GM18951 (cell line): ENCODE results near the gene KIF18B.

Experiments
- POLR2A ChIP-seq: IDR thresholded peaks from 4 replicates; pipeline ENCODE4 v1.6.1; 2011; ENCODE audit warnings: mild to moderate bottlenecking; ENCODE audit not compliant: insufficient read length, insufficient read depth; ENCODE audit errors: extremely low read depth
- in situ Hi-C: fragments of 300-500 bp; cut with MboI; formaldehyde crosslinking; loops from one replicate; pipeline ENCODE4 v1.12.0; 2022; ENCODE audit warnings: low sequenced_read_pairs, mixed read lengths, inconsistent platforms; ENCODE audit not compliant: unreplicated experiment

The KIF18B gene

DNA sequence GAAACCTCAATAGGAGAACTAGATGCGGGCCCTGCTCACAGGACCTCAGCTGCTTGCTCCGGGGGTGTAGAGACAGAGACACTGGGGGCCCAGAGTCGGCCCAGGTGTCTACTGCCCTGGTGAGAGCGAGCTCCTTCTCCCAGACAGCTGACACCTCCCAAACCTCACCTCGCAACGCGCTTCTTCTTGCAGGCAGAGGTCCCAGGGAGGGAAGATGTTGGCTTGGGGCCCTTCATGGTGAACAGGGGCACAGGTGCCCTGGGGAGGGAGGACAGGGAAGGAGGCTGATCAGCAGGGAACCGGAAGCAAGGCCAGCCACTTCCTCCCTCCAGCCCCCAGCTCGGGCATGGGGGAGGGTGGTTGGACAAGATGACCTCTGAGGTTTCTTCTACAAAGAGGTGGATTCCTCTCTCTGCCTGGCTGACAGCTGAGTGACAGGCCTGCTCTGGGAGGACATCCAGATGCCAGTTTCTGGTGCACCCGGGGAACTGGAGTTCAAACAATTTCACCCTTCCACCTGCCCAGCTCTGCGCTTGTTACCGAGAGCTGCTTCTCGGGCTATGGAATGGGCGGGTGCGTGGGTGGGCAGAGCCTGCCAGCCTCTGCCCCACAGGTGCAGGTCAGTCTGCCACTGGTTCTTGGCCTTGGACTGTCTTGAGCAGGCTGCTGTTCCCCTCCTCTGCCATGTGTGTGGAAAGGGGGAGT, 20.6 kb downstream of the KIF18B start:
- TF ChIP-seq POLR2A = no peak
- in situ Hi-C loops = loop anchor here (10.0 kb wide), 2 partner anchors 88 to 168 kb away; no protein-coding TSS in a partner anchor

DNA sequence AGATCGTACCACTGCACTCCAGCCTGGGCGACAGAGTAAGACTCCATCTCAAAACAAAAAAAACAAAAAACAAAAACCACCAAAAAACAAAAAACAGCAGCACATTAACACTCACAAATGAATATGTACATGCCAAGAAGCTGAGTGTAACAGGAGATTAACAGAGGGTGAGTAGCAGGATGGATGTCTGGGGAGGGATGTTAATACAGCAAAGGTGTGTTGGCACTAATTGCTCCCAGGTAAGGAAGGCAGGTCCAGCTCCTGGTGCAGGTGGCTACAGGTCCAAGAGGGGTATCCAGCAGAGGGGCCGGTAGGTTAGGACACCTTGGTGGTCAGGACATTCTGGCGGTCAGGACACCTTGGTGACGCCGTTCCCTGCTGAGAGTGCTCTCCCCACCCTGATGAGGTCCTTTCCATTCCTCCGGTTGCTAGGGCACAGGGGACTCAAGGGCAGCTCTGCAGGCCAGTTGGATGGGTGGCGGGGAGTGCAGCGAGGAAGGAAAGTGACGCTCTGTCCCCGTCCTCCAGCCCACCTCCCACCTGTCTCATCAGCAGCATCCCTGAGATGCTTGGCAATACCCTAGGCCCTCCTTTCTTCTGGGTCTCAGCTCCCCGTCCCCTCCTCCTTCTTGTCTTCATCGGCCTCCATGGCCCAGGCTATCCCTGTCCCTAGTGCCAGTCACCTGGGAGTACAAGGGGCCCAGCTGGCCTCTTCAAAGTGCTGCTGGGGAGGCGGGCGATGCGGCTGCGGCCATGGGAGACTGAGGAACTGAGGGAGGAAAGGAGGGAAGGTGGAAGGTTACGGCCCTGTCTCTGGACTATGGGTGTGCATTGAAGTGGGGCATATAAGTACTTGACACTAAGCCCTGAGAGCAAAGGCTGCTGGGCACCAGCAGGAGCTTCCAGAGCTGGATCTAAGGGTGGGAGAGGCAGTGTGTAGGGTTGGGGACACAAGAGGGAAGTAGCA, 21.6 kb downstream of the KIF18B start:
- in situ Hi-C loops = loop anchor here (10.0 kb wide), 2 partner anchors 89 to 169 kb away; no protein-coding TSS in a partner anchor
- no peak for TF ChIP-seq POLR2A

DNA sequence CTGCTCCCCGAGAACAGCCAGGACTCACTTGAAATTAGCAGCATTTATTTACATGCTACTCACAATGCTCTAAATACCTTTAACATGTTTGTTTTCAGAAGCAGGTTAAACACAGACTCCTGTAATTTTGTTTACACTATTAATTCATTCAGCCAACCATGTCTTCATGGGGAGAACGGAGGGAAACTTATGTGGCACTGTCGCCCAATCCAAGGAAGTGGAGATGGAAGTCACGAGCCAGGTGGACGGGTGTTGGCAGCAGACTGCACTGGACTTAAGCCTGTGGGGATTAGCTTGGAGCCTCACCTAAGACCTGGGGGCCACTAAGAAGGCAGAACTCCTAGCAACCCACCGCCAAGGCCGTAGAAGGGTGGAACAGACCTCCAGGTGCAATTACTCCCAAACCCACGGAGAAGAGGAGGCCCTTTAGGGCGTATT, 23.4 kb downstream of the KIF18B start:
- in situ Hi-C loops = loop anchor here (10.0 kb wide), 2 partner anchors 91 to 171 kb away; no protein-coding TSS in a partner anchor
- TF ChIP-seq POLR2A = peak; percentile 16

DNA sequence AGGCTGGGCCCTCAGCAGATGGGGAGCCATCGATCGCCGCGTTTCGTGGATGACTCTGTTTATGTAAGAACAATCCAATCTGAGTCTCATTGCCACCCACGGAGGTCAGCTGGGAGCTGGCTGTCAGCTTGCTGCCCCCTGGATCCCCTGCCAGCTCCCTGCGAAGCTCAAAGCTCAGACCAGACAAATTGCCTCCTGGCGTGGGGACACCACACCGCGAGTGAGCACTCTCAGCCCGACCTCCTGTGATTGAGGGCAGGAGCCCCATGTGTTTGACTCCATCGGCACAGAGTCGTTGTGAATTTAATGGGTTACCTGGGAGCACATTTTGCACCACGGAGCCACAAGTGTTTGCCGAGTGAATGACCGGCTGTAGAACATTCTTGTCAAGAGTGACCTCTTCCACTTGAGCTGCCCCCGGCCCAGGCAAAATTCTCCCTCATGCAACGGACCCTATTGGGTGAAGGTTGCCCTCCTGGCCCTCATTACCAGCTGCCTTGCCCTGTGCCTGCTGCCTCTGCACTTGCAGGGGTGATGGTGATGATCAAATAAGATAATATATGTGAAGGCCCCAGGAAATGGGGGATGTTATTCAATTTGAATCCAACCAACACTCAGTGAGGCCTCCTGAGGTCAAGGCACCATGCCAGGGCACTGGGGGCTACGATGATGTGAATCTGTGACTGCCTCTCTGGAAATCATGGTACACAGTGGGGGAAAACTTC, 24.7 kb downstream of the KIF18B start:
- TF ChIP-seq POLR2A = no peak
- in situ Hi-C loops = loop anchor here (10.0 kb wide), 2 partner anchors 92 to 172 kb away; no protein-coding TSS in a partner anchor

DNA sequence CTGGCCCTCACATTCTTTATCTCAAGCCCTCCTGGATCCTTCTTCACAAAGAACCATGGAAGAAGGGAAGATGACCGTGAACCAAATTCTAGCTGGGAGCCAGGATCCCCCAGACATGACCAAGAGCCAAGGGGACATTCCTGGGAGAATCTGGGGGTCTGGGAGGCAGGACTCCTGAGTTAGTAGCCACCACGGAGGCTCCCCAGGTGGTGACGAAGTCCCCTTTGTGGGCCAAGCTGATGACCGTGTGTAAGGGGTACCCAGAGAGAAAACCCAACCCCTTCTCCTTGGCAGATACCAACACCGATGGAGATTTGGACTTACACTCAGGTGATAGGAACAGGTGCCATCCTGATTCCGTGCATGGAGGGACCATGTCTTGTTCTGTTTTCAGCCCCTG, 25.4 kb downstream of the KIF18B start:
- in situ Hi-C loops = loop anchor here (10.0 kb wide), 2 partner anchors 93 to 173 kb away; no protein-coding TSS in a partner anchor
- no peak for TF ChIP-seq POLR2A

DNA sequence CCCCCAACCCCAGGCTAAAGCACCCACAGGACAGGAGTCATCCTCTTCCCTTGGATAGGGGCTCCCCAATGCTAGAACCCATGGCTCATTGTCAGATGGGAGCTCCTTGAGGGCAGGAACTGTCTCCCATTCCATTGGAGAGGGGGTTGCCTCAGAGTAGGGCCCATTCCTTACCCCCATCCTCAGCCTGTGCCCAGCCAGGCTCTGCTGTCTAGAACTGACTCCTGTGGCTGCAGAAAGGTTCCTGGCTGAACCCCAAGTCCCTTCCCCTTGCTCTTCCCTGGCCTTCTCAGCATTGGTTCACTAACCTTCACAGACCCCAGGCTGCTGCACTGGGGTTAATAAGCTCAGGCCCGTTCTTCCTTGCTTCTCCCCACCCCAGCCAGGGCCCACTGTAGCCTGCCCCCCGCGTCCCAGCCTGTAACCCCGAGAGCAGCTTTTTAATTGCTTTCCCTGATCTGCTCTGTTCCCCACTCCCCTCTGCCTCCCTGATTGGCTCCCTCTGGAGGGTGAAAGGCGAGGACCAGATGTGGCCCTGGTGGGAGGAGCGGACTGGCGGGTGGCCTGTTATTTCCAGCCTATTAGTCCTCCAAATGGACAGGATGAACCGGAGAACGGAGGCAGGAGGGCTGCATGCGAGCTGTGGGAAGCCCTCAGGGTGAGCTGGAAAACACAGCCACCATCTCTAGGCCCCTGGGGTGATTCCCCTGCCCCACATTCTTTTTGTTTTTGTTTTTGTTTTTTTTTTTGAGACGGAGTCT, 26.3 kb downstream of the KIF18B start:
- in situ Hi-C loops = loop anchor here (10.0 kb wide), 2 partner anchors 93 to 173 kb away; no protein-coding TSS in a partner anchor

DNA sequence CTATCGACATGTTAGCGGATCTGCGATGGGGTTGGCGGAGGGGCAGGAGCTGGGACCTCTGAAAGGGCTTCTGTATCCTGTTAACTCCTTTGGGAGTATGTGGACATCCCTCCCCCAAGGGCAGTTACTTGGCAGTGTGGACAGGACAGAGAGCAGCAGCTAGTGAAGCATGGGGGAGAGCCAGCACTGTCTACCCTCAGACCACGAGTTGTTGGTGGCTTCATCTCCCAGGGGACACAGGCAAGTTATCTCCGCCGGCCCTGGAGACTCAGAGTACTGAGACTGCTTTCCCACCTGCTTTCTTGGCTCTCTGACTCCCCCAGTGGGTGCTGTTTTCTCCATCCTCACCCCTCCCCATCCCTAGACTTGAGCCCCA, 27.0 kb downstream of the KIF18B start:
- no peak for TF ChIP-seq POLR2A
- in situ Hi-C loops = loop anchor here (10.0 kb wide), 2 partner anchors 94 to 174 kb away; no protein-coding TSS in a partner anchor

More for the DNA sequence above, 26.3 kb downstream of the KIF18B start:
- no peak for TF ChIP-seq POLR2A

DNA sequence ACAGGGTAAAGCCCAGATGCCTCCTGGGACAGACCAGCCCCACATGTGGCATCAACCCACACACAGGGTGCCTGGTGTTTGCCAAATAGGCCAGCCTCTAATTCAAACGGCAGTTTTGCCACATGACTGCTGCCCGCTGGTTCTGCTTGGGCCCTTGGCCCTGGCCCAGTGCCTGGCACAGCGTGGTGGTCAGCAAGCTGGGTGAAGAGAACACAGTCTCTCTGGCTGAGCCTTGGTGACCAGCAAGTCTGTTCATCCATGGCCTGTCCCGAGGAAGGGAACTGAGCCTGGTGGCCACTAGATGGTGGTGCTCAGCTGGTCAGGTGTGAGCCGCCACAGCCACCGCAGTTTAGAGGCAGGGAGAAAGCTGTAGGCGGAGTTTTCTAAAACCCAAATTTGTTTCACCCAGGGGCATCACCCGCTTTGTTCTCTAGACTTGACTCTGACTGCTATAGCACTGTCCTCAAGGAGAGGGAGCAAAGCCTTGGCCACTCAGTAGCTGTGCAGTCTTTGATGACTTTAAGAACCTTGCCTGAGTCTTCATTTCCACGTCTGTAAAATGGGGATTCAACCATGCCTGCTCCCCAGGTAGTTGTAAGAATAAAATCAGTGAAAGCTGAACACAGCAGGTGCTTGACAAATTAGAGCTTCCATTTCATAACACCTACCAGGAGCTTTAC, 27.5 kb downstream of the KIF18B start:
- in situ Hi-C loops = loop anchor here (10.0 kb wide), 2 partner anchors 95 to 175 kb away; no protein-coding TSS in a partner anchor
- no peak for TF ChIP-seq POLR2A

DNA sequence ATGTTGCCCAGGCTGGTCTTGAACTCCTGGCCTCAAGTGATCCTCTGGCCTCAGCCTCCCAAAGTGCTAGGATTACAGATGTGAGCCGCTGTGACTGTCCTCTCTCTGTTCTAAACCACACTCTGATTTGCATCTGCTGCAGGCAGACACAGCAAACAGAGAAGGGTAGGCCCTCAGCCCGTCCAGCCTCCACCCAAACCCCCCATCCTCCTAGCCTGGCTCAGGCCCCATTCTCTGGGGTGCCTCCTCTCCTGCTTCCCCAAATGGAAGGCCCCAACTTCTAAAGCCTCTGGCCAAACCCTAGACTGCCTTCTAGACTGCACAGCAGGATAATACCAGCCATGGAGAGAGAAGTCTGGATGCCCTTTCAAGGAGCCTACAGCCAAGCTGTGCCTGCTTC, 28.2 kb downstream of the KIF18B start:
- no peak for TF ChIP-seq POLR2A
- in situ Hi-C loops = no loop called here

DNA sequence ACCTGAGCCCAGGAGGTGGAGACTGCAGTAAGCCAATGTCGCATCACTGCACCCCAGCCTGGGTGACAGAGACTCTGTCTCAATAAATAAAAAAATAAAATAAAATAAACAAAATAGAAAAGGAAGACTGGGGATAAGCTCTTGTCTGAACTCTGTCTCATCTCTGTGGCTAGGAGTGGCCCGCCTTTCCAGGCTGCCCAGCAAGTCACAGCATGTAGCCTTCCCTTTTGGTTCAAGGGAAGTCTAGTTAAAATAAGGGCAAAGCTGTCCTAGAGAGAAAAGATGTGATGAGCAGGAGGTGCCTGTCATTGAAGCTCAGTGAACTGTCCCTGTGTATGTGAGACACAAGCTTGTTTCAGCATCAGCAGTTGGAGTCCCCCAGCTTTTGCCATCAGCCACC, 29.6 kb downstream of the KIF18B start:
- no peak for TF ChIP-seq POLR2A
- in situ Hi-C loops = no loop called here

DNA sequence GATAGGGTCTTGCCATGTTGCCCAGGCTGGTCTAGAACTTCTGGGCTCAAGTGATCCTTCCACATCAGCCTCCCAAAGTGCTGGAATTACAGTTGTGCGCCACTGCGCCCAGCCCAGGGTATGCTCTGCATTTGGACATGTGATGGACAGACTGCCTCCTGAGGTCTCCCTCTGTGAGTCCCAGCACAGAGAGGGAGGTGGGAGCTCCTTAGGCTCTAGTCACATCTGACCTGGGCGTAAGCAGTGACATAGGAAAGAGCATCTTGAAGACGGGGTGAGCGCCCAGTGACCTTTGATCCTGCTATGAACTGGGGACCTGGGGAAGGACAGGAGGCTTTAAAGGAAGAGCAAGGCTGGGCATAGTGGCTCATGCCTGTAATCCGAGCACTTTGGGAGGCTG, 30.1 kb downstream of the KIF18B start:
- no peak for TF ChIP-seq POLR2A
- in situ Hi-C loops = no loop called here
